K562 (cell line): ENCODE results near the gene VKORC1. TPM values are rescaled to one million over a fixed set of nuclear protein-coding genes. Genes with fewer than 3 reads are reported as not detected.

ENCODE experiments used
- ATF1 ChIP-seq, 2 experiments: fragments of 450-650 bp in 1 of 2; IDR thresholded peaks; 2 replicates each; pipeline ENCODE4 v1.6.1; 2016; ENCODE audit warnings: missing compliant biosample characterization in 1 of 2, missing genetic modification characterization in 1 of 2
- BCL6 ChIP-seq: fragments of 250-450 bp; sonication (Bioruptor Pico); IDR thresholded peaks from 2 replicates; pipeline ENCODE4 v1.4.0; 2020
- BRD4 ChIP-seq: fragments of 200-600 bp; sonication (generic); IDR thresholded peaks from 2 replicates; pipeline ENCODE4 v1.6.1; 2017; ENCODE audit warnings: inconsistent platforms
- BRF1 ChIP-seq: IDR thresholded peaks from 3 replicates; pipeline ENCODE4 v1.6.1; 2011; ENCODE audit warnings: borderline replicate concordance, mild to moderate bottlenecking; ENCODE audit not compliant: insufficient read length; ENCODE audit errors: extremely low read depth
- EGR1 ChIP-seq: fragments of 450-650 bp; conservative IDR thresholded peaks from 2 replicates; pipeline ENCODE4 v1.6.1; 2017; ENCODE audit warnings: mild to moderate bottlenecking
- LCOR ChIP-seq: sonication (generic); formaldehyde crosslinking; IDR thresholded peaks from 2 replicates; pipeline ENCODE4 v1.8.0; 2022; ENCODE audit warnings: mild to moderate bottlenecking, missing genetic modification reagents
- NFATC3 ChIP-seq: fragments of 450-650 bp; IDR thresholded peaks from 2 replicates; pipeline ENCODE4 v1.6.1; 2017; ENCODE audit warnings: mild to moderate bottlenecking
- PCBP2 ChIP-seq: fragments of 200-400 bp; formaldehyde crosslinking; IDR thresholded peaks from 2 replicates; pipeline ENCODE4 v1.6.1; 2018; ENCODE audit warnings: low read length, low read depth, mild to moderate bottlenecking, moderate library complexity; ENCODE audit not compliant: poor library complexity, severe bottlenecking
- RBM17 ChIP-seq: fragments of 200-400 bp; formaldehyde crosslinking; IDR thresholded peaks from 2 replicates; pipeline ENCODE4 v1.6.1; 2017; ENCODE audit warnings: low read depth, mild to moderate bottlenecking, low read length, borderline replicate concordance
- SAFB2 ChIP-seq: fragments of 200-400 bp; formaldehyde crosslinking; IDR thresholded peaks from 2 replicates; pipeline ENCODE4 v1.6.1; 2018; ENCODE audit warnings: borderline replicate concordance, low read length, low read depth, moderate library complexity; ENCODE audit not compliant: severe bottlenecking
- SLC30A9 ChIP-seq: fragments of 250-450 bp; sonication (Bioruptor Pico); IDR thresholded peaks from 2 replicates; pipeline ENCODE4 v1.8.0; 2022; ENCODE audit warnings: mild to moderate bottlenecking, moderate library complexity
- TCF7 ChIP-seq: sonication (generic); IDR thresholded peaks from 2 replicates; pipeline ENCODE4 v1.6.1; 2016; ENCODE audit warnings: antibody characterized with exemption, borderline replicate concordance
- USF2 ChIP-seq: sonication (generic); formaldehyde crosslinking; IDR thresholded peaks from 2 replicates; pipeline ENCODE4 v1.5.0; 2020; ENCODE audit warnings: missing genetic modification reagents
- XRCC5 ChIP-seq: fragments of 200-400 bp; formaldehyde crosslinking; IDR thresholded peaks from 2 replicates; pipeline ENCODE4 v1.6.1; 2017; ENCODE audit warnings: low read depth, mild to moderate bottlenecking, low read length
- ZBTB5 ChIP-seq: fragments of 450-650 bp; IDR thresholded peaks from 2 replicates; pipeline ENCODE4 v1.6.1; 2017; ENCODE audit warnings: antibody characterized with exemption
- ZNF12 ChIP-seq: sonication (generic); formaldehyde crosslinking; IDR thresholded peaks from 2 replicates; pipeline ENCODE4 v1.4.0; 2020; ENCODE audit warnings: mild to moderate bottlenecking, missing genetic modification reagents
- ZNF140 ChIP-seq: fragments of 250-450 bp; sonication (Bioruptor Pico); IDR thresholded peaks from 2 replicates; pipeline ENCODE4 v1.8.0; 2021; ENCODE audit warnings: moderate library complexity, mild to moderate bottlenecking, inconsistent platforms
- ZNF398 ChIP-seq: fragments of 250-450 bp; sonication (Bioruptor Pico); IDR thresholded peaks from 2 replicates; pipeline ENCODE4 v1.8.0; 2021; ENCODE audit warnings: moderate library complexity, mild to moderate bottlenecking, inconsistent platforms
- ZNF507 ChIP-seq: conservative IDR thresholded peaks from 2 replicates; pipeline ENCODE4 v1.6.1; 2017; ENCODE audit warnings: missing genetic modification characterization, missing compliant biosample characterization
- ZNF644 ChIP-seq: fragments of 200-800 bp; sonication (Bioruptor generic); IDR thresholded peaks from 2 replicates; pipeline ENCODE4 v1.6.1; 2016; ENCODE audit warnings: low read depth, missing genetic modification characterization, missing compliant biosample characterization
- polyA plus RNA-seq, 8 experiments: library from polyadenylated mRNA; depleted of rRNA in 4 of 8; stranded (reverse) in 5 of 8; unstranded in 3 of 8; fragments of >200 nt; fragmentation: Nextera tagmentation in 2 of 8; fragmentation: Illumina TruSeq in 1 of 8; extraction: Ambion mirVana in 2 of 8; extraction: Trizol in 1 of 8; gene quantifications; 2 replicates each; pipeline versions ENCODE4 v1.2.1 to v1.2.3, GENCODE V29; 2011 to 2014; ENCODE audit warnings: inconsistent platforms in 1 of 8, missing spikeins in 1 of 8
- total RNA-seq, 7 experiments: library from RNA; depleted of rRNA in 6 of 7; stranded (reverse); fragments of >200 nt in 6 of 7; fragmentation: Illumina TruSeq in 2 of 7; extraction: Trizol in 2 of 7; gene quantifications; 2 replicates each; pipeline versions ENCODE4 v1.2.1 to v1.2.3, GENCODE V29; 2011 to 2021; ENCODE audit warnings: low replicate concordance in 1 of 7
- TF ChIP-seq, protein P1 (sequence below): fragments of 250-450 bp; sonication (Bioruptor Pico); IDR thresholded peaks from 2 replicates; pipeline ENCODE4 v1.4.0; 2020; ENCODE audit warnings: mild to moderate bottlenecking

VKORC1 gene
- total and polyA plus RNA-seq, 9 of the 15 experiments (the other 6 are each of a cell fraction or from before 2014, with no cell fraction given): 30.0 to 119 (median 62.1) TPM

- TF ChIP-seq LCOR (CRISPR knock-in tag): 0 out of 2 replicates have a peak, but pooled peaks have one; percentile 61
- TF ChIP-seq EGR1: peak; percentile 78
- TF ChIP-seq USF2: no peak
- TF ChIP-seq SAFB2: no peak
- no peak for TF ChIP-seq TCF7
- TF ChIP-seq, protein P1, sequence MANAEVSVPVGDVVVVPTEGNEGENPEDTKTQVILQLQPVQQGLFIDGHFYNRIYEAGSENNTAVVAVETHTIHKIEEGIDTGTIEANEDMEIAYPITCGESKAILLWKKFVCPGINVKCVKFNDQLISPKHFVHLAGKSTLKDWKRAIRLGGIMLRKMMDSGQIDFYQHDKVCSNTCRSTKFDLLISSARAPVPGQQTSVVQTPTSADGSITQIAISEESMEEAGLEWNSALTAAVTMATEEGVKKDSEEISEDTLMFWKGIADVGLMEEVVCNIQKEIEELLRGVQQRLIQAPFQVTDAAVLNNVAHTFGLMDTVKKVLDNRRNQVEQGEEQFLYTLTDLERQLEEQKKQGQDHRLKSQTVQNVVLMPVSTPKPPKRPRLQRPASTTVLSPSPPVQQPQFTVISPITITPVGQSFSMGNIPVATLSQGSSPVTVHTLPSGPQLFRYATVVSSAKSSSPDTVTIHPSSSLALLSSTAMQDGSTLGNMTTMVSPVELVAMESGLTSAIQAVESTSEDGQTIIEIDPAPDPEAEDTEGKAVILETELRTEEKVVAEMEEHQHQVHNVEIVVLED (CRISPR knock-in tag): peak; percentile 95
- no peak for TF ChIP-seq BRF1
- TF ChIP-seq ZNF507 (tag): no peak
- TF ChIP-seq BRD4: no peak
- TF ChIP-seq ZBTB5: no peak
- no peak for TF ChIP-seq BCL6 (CRISPR knock-in tag)
- TF ChIP-seq RBM17: no peak
- peak; percentile 62 for TF ChIP-seq XRCC5
- no peak for TF ChIP-seq ZNF398 (CRISPR knock-in tag)
- TF ChIP-seq ZNF12 (CRISPR knock-in tag): peak; percentile 63
- no peak for TF ChIP-seq NFATC3
- TF ChIP-seq SLC30A9 (CRISPR knock-in tag): no peak
- peak; percentile 48; the same call in 1 of the 2 replicates for TF ChIP-seq ATF1 (CRISPR knock-in tag; IDR thresholded peaks at IDR 0.05)
- peak; percentile 94 for TF ChIP-seq ATF1 (tag; IDR thresholded peaks at IDR 0.05)
- TF ChIP-seq ZNF644 (tag): no peak
- TF ChIP-seq ZNF140 (CRISPR knock-in tag): no peak
- TF ChIP-seq PCBP2: no peak
These were observed 20.4 kb downstream of the VKORC1 start, which contains the start of the genes ZNF646 and ZNF668 (continued) for GRCh38 chr16:31073970-31074813.
